GM19372 (cell line): ENCODE data around the gene IL17RC.
"Not testable (repeated sequence)": the region's sequence is repeated elsewhere in the genome, so short reads cannot be mapped to it uniquely, and the experiment has no call there.

Source experiments
- ATAC-seq: cut with Tn5 transposase; IDR thresholded peaks from one replicate; pipeline ENCODE4 v1.9.1; 2021; ENCODE audit warnings: mild to moderate bottlenecking, low read depth, moderate library complexity; ENCODE audit not compliant: unreplicated experiment

The IL17RC gene

DNA sequence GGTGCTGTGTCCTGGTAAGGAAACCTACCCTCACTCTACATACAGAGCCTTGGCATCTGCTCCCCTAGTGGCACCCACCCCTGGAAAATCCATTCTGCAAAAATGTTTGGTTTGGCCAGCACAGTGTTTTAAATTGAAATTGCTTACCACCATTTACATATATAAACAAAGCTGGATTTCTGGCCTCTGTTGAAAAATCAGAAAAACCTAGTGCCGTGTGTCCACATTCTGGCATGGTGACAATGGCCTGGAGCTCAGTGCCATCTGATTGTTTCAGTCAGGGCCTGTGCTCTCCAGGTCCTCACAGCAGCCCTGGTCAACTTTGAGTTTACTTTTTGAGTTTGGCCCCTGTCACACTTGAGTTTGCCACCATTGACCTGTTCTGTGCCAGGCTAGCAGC is 2.9 kb upstream of the IL17RC start:
- no peak for ATAC-seq

DNA sequence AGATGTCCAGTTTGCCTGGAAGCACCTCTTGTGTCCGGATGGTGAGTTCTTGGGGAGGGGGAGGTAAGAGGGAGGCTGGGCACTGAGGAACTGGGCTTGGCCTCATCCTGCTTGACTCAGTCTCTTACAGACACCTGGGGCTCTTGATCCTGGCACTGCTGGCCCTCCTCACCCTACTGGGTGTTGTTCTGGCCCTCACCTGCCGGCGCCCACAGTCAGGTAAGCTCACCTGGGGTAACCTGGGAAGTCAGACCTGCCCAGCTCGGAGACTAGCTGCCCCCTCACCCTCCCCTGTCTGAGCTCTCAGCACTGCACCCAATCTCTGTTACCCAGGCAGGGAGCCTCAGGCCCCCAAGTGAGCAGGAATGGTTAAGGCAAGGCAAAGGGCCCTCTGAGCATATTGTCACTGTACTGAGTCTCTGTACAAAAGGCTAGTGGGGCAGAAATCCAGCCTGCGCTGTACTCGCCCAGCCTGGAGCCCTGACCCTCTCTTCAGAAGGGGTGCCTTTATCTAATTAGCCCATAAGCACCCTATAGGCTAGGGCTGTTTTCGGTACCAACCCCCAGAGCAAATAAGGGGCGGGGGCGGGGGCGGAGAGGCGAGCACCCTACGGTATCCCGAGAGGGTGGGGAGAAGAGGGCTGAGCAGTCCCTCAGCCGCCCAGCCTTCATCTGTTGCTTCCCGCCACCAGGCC is 2.2 kb upstream of the IL17RC start:
- no peak for ATAC-seq

DNA sequence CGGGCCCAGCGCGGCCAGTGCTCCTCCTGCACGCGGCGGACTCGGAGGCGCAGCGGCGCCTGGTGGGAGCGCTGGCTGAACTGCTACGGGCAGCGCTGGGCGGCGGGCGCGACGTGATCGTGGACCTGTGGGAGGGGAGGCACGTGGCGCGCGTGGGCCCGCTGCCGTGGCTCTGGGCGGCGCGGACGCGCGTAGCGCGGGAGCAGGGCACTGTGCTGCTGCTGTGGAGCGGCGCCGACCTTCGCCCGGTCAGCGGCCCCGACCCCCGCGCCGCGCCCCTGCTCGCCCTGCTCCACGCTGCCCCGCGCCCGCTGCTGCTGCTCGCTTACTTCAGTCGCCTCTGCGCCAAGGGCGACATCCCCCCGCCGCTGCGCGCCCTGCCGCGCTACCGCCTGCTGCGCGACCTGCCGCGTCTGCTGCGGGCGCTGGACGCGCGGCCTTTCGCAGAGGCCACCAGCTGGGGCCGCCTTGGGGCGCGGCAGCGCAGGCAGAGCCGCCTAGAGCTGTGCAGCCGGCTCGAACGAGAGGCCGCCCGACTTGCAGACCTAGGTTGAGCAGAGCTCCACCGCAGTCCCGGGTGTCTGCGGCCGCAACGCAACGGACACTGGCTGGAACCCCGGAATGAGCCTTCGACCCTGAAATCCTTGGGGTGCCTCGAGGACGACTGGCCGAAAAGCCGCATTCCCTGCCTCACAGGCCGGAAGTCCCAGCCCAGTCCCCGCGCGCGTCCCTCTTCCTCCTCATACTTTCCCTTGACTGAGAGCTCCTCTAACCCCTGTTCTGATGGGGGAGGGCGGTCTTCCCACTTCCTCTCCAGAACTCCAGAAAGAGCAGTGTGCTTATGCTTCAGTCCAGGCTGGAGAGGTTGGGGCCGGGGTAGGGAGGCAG is 1.4 kb upstream of the IL17RC start:
- ATAC-seq, result no peak

DNA sequence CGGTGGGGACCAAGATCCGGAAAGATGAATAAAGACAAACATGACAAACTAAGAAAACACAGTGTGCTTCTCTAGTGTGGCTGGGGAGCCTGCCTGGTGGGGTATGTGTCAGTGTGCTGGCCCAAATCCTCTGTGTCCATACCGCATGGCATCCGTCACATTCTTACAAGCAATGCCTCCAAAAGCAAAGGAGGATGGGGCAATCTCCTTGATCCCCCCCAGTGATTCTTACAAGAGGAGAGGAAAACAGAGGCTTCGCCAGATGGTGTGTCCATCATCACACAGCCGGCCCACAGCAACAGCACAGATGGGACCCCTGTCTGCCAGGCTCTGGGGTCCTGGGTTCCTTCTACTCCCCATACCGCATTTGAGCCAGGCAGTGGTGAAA is 558 bp upstream of the IL17RC start:
- no peak for ATAC-seq

DNA sequence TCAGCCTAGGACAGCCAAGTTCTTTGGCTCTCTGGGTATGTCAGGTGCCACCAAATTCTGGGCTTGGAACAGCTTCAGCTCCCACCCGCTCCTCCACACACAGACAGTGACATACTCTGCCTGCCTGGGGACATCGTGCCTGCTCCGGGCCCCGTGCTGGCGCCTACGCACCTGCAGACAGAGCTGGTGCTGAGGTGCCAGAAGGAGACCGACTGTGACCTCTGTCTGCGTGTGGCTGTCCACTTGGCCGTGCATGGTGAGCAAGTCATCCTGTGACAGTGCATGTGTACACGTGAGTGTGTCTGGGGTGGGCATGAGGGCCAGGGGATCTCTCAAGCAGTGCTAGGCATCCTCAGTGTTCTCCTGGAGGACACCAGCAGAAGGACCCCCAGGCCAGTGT is 922 bp downstream of the IL17RC start:
- ATAC-seq, result no peak

DNA sequence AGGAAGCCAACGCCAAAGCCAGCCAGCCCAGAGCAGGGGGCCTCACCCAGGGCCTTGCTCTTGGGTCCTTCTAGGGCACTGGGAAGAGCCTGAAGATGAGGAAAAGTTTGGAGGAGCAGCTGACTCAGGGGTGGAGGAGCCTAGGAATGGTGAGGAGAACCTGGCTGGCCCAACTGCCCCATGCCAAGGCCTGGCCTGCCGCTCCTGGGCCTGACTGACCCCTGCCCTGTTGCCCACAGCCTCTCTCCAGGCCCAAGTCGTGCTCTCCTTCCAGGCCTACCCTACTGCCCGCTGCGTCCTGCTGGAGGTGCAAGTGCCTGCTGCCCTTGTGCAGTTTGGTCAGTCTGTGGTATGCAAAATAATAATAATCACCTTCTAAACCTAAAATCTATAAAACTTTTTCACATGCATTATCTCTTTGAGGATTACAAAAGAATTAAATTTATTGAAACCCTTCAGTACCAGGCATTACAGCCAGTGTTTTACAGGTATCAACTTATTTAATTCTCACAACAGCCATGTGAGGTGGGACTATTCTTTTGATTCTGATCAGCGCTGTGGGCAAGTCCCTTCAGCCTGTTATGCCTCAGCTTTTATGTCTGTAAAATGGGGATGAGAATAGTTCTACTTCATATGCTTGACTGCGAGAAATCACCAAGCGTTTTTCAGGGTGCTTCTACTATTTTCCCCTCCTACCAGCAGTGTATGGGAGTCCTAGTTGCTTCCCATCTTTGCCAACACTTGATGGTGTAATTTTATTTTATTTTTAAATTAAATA is 1.6 kb downstream of the IL17RC start:
- ATAC-seq, result no peak

DNA sequence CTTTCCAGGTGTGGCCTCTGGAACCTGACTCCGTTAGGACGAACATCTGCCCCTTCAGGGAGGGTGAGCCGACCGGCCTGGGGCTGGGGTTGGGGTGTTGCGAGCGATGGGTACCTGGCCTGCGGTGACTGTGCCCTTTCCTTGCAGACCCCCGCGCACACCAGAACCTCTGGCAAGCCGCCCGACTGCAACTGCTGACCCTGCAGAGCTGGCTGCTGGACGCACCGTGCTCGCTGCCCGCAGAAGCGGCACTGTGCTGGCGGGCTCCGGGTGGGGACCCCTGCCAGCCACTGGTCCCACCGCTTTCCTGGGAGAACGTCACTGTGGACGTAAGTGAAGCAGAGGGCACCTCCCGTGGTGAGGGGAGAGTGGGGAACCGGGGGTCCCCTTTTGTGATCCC is 11.3 kb downstream of the IL17RC start:
- ATAC-seq, result no peak

DNA sequence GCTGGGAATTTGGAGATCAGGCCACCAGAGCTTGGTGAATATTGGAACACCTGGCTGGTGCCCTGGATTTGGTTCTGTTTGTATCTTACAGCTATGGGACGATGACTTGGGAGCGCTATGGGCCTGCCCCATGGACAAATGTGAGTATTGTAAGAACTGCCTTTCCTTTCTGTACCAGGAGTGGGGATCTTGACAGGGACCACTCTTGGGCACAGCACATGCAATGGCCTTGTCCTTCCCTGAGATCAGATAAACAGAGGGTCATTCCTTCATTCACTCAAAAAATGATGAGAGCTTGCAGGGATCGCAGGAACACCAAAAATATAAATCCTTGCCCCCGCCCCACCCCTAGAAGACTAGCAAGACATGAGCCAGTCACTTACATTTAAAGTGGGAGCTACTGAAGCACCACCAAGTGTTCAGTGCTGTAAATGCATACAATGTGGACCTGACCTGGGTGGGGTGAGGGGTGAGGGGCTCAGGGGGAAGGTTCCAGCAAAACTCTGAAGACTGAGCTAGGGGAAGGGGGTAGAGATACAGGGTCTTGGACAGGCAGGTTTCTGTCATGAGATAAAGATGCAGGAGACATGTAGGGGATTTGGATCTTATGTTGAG is 14.0 kb downstream of the IL17RC start:
- ATAC-seq, result no peak

DNA sequence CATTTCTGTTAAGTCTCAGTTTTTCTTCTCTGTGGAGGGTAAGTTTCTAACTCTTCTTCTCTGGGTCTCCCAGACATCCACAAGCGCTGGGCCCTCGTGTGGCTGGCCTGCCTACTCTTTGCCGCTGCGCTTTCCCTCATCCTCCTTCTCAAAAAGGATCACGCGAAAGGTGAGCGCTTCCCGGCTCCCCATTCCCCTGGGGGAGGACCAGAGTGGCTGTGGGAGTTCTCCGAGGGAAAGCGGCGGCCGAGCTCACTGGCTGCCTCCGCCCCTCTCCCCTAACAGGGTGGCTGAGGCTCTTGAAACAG is 15.6 kb downstream of the IL17RC start:
- ATAC-seq, result no peak

DNA sequence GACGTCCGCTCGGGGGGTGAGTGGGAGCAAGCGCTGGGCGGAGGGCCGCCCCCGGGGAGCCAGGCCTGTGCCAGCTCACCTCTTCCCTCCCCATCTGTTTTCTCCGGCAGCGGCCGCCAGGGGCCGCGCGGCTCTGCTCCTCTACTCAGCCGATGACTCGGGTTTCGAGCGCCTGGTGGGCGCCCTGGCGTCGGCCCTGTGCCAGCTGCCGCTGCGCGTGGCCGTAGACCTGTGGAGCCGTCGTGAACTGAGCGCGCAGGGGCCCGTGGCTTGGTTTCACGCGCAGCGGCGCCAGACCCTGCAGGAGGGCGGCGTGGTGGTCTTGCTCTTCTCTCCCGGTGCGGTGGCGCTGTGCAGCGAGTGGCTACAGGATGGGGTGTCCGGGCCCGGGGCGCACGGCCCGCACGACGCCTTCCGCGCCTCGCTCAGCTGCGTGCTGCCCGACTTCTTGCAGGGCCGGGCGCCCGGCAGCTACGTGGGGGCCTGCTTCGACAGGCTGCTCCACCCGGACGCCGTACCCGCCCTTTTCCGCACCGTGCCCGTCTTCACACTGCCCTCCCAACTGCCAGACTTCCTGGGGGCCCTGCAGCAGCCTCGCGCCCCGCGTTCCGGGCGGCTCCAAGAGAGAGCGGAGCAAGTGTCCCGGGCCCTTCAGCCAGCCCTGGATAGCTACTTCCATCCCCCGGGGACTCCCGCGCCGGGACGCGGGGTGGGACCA is 16.1 kb downstream of the IL17RC start:
- peak; percentile 53 for ATAC-seq

DNA sequence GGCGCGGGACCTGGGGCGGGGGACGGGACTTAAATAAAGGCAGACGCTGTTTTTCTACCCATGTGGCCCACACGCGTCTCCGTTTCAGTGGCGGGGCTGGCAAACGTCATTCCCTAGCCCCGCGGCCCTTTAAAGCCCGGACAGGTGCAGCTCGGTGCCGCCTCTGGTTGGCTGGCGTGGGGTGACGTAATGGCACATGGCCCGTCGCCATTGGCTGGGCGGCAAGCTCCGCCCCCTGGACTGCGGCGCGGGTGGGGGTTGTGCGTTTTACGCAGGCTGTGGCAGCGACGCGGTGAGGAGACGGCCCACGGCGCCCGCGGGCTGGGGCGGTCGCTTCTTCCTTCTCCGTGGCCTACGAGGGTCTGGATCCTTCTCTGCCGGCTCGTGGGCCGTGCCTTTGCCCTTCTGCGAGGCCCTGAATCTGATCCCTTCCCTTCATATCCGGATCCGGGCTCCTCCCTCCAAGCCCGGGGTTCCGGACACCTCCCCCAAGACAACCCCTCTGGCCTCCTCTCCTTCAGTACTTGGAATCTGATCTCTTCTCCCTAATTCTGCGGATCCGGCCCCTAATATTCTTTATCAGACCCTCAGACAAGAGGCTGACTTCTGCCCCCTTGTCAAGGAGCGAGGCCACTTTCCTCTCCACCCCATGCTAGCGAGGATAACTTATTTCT is 16.8 kb downstream of the IL17RC start, which contains the start of gene CRELD1:
Gene CRELD1 (plus strand): TSS at position 274 of the 674 bp plus-strand sequence. CDS start 605 bp downstream, outside the sequence.
- peak; percentile 87 for ATAC-seq

DNA sequence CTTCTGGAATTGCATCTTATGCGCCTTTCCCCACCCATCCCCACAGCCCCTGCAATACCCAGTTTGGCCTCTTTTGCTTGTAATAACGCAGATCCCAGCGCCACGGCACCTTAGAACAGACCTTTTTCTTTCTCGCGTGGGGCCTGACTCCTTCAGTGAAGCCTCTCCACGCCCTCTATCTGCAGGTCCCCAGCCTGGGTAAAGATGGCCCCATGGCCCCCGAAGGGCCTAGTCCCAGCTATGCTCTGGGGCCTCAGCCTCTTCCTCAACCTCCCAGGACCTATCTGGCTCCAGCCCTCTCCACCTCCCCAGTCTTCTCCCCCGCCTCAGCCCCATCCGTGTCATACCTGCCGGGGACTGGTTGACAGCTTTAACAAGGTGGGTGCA is 17.3 kb downstream of the IL17RC start:
- no peak for ATAC-seq

DNA sequence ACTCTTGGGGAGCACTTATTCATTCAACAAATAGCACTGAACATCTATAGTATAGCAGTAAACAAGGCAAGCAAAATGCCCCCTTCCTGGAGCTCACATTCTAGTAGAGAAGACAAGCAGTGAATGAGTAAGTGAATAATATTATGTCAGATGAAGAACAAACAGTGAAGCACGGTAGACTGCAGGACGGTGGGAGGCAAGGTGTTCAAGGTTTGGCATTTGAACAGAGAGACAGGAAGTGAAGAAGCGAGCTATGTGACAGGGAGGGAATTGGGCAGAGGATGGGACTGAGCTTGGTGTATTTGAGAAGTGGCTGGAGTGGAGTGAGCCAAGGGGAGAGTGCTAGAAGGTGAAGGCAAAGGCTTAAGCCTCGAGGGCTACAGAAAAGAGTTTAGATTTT is 18.1 kb downstream of the IL17RC start:
- ATAC-seq, result no peak

DNA sequence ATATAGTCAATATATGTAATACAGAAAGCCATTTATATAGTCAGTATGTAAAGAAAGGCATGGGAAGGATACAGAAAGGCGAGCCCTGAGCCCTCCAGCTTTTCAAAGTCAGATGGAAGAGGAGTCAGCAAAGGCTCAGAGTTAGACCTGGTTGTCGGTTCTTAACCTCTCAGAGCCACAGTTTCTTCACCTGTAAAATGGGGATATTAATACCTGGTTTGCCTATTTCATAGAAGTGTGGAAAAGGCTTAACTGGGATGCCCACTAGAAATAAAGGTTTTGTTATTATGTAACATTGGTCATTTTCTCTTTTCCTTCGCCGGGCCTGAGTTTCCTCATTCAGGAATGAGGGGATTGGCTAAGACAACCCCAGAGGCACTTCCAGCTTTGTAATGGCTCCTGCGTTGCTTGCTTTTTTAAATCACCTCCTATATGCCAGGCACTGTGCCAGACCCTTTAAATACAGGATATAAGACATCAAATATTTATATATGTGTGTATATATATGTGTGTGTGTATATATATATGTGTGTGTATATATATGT is 19.1 kb downstream of the IL17RC start:
- ATAC-seq, result no peak

DNA sequence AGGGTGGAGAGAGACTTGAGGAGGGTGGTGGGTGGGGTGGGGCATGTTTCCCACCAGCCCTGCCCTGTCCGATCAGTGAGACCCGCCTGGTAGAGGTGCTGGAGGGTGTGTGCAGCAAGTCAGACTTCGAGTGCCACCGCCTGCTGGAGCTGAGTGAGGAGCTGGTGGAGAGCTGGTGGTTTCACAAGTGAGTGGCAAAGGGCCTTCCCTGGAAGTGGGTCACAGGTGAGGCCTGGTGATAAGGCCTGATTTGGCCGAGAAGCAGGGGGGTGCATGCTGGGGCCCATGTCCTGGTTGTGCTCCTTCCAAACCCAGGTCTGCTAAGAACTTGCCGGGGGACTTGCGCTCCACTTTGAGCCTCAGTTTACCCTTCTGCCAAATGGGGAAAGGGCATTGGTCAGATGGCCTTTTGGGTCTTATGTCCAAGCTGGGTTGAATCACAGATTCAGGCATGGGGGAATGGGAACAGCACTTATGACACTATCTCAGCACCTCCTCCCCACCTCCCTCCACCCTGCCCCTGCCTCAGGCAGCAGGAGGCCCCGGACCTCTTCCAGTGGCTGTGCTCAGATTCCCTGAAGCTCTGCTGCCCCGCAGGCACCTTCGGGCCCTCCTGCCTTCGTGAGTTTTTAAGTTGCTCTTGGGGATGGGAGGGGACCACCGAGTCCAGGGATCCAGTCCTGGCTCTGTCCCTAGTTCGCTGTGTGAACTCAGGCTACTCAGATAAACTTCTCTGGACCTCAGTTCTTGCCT is 20.8 kb downstream of the IL17RC start:
- no peak for ATAC-seq

DNA sequence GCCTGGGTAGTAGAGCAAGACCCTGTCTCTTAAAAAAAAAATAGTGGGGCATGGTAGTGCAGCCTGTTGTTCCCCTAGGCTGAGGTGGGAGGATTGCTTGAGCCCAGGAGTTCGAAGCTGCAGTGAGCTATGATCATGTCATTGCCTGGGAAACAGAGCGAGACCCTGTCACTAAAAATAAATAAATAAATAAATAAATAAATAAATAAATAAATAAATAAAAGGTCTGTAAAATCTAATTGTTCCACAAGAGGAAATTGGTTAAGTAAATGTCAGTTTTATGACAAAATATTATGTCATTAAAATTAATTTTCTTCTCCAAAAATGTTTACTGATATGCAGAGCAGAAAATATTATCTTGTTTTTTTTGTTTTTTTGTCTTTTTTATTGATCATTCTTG is 22.1 kb downstream of the IL17RC start:
- no peak for ATAC-seq

DNA sequence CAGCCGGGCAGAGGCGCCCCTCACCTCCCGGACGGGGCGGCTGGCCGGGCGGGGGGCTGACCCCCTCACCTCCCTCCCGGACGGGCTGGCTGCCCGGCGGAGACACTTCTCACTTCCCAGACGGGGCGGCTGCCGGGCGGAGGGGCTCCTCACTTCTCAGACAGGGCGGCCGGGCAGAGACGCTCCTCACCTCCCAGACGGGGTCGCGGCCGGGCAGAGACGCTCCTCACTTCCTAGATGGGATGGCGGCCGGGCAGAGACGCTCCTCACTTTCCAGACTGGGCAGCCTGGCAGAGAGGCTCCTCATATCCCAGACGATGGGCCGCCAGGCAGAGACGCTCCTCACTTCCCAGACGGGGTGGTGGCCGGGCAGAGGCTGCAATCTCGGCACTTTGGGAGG is 23.0 kb downstream of the IL17RC start:
- ATAC-seq, result not testable (repeated sequence)

DNA sequence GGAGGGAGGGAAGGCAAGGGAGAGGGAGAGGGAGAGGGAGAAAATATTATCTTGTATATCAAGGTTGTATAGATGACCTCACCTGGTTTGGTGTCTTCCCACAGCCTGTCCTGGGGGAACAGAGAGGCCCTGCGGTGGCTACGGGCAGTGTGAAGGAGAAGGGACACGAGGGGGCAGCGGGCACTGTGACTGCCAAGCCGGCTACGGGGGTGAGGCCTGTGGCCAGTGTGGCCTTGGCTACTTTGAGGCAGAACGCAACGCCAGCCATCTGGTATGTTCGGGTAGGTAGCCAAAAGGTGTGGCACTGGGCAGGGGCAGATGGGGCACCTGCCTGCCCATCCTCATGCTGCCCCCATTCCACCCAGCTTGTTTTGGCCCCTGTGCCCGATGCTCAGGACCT is 23.8 kb downstream of the IL17RC start:
- no peak for ATAC-seq

DNA sequence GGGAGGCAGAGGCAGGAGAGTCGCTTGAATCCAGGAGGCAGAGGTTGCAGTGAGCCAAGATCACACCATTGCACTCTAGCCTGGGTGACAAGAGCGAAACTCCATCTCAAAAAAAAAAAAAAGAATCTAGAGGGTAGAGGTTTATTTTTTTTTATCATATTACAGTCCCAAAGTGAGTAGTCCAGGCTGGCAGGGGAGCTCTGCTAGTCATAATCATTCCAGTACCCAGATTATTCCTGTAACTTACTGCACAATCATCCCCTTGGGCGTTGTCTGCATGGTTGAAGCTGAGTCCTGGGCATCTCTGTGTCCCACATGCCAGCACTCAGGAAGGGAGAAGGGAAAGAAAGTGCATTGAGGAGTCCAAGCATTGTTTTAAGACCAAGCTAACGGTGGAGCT is 25.3 kb downstream of the IL17RC start:
- ATAC-seq, result no peak
